Esophagus muscularis mucosa (tissue), 4 donors: ENCODE measurements around the gene SDC4.

Experiments used
- EP300 ChIP-seq: sonication (generic); formaldehyde crosslinking; IDR thresholded peaks from one replicate; pipeline ENCODE4 v1.6.1; 2017; ENCODE audit warnings: antibody characterized with exemption
- POLR2A ChIP-seq: fragments of 450-650 bp; IDR thresholded peaks from one replicate; pipeline ENCODE4 v1.6.1; 2017; ENCODE audit warnings: antibody characterized with exemption, moderate library complexity, mild to moderate bottlenecking, low read depth
- POLR2AphosphoS5 ChIP-seq, 2 donors: sonication (generic); formaldehyde crosslinking; IDR thresholded peaks; one replicate each; pipeline ENCODE4 v1.6.1; 2017; ENCODE audit warnings: antibody characterized with exemption in 2 of 2
- TF ChIP-seq, protein P1 (sequence below), 3 experiments: fragments of 200-600 bp in 2 of 3; fragments of 450-650 bp in 1 of 3; sonication (generic) in 2 of 3; IDR thresholded peaks; one replicate each; pipeline ENCODE4 v1.5.1; 2017 to 2019; ENCODE audit warnings: antibody characterized with exemption in 3 of 3, mild to moderate bottlenecking in 2 of 3, moderate library complexity in 1 of 3

DNA sequence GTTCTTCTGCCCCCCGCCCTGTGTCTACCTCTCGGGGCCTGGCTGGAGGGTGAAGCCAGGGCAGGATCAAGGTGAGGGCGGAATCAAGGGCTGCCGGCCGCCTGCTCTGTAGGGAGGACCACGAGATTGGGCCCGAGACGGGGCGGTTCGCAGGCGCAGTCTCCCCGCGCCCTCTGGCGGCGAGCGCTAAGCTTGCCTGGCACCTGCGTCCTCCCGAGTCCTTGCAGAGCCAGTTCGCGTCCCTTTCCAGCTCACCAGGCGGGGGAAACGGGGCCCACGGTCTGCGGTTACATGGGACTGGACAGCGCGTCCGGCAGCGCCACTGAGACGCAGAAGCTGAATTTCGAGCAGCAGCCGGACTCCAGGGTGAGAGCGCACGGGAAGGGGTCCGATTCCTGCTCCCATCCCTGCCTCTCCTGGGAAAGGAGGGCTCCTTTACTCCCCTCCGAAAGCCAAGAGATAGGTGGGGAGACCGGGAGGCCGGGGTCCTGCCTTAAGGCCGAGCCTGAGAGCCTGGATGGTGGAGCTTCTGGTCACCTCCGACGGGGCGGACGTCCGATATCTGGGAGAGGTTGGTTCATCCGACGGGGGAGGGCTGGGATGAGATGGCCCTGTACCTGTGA is 36.5 kb downstream of the SDC4 start:
- TF ChIP-seq, protein P1, sequence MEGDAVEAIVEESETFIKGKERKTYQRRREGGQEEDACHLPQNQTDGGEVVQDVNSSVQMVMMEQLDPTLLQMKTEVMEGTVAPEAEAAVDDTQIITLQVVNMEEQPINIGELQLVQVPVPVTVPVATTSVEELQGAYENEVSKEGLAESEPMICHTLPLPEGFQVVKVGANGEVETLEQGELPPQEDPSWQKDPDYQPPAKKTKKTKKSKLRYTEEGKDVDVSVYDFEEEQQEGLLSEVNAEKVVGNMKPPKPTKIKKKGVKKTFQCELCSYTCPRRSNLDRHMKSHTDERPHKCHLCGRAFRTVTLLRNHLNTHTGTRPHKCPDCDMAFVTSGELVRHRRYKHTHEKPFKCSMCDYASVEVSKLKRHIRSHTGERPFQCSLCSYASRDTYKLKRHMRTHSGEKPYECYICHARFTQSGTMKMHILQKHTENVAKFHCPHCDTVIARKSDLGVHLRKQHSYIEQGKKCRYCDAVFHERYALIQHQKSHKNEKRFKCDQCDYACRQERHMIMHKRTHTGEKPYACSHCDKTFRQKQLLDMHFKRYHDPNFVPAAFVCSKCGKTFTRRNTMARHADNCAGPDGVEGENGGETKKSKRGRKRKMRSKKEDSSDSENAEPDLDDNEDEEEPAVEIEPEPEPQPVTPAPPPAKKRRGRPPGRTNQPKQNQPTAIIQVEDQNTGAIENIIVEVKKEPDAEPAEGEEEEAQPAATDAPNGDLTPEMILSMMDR (IDR thresholded peaks at IDR 0.05) = peak; percentile 48 to 87 (median 66)
- TF ChIP-seq POLR2A = no peak
- no peak for TF ChIP-seq POLR2AphosphoS5 (IDR thresholded peaks at IDR 0.05)
- TF ChIP-seq EP300 = no peak
